A549 (cell line): Measurements from ENCODE around the gene GDF9.

Source experiments
- JUNB ChIP-seq: fragments of >200 bp; sonication (Bioruptor Twin); formaldehyde crosslinking; IDR thresholded peaks from 2 replicates; pipeline ENCODE4 v1.6.1; 2016
- POLR2A ChIP-seq: IDR thresholded peaks from 2 replicates; pipeline ENCODE4 v1.6.1; 2012; ENCODE audit warnings: mild to moderate bottlenecking, low read length
- TF ChIP-seq, protein P1 (sequence below): fragments of >200 bp; sonication (Bioruptor Twin); formaldehyde crosslinking; IDR thresholded peaks from 3 replicates; pipeline ENCODE4 v1.5.1; 2016

DNA sequence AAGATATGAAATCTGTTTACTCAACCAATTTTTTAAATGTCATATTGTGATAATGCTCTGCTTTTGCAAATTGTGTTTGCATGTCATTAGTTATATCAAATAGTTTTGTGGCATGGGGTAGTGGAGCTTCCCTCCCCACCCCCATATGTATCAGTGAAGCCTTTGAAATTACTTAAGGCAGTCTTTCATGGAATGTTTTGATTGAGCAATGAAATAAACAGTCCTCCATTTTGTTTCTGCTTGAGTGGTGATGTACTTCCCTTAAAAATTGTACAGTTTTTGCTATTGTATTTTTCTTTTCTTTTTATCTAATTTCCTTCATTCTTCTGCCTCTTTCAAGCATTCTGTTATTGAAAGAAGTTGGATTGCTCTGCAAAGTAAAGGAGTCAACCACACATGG is 49.7 kb downstream of the GDF9 start:
- TF ChIP-seq POLR2A, result no peak
- TF ChIP-seq, protein P1, sequence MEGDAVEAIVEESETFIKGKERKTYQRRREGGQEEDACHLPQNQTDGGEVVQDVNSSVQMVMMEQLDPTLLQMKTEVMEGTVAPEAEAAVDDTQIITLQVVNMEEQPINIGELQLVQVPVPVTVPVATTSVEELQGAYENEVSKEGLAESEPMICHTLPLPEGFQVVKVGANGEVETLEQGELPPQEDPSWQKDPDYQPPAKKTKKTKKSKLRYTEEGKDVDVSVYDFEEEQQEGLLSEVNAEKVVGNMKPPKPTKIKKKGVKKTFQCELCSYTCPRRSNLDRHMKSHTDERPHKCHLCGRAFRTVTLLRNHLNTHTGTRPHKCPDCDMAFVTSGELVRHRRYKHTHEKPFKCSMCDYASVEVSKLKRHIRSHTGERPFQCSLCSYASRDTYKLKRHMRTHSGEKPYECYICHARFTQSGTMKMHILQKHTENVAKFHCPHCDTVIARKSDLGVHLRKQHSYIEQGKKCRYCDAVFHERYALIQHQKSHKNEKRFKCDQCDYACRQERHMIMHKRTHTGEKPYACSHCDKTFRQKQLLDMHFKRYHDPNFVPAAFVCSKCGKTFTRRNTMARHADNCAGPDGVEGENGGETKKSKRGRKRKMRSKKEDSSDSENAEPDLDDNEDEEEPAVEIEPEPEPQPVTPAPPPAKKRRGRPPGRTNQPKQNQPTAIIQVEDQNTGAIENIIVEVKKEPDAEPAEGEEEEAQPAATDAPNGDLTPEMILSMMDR, result no peak
- no peak for TF ChIP-seq JUNB
